Astrocyte (in vitro differentiated cells and primary cell): ENCODE results near the gene MEIOB. TPM values are rescaled to one million over a fixed set of nuclear protein-coding genes. Genes with fewer than 3 reads are reported as not detected.

Source experiments
- DNase-seq: peaks from one replicate; pipeline ENCODE4 v3.0.0-alpha.2; 2010; ENCODE audit warnings: low read depth
- FAIRE-seq: peaks from 2 replicates; lab custom pipeline; 2011; peaks lifted over from hg19 to GRCh38; lab: Jason Lieb, UNC
- H2AFZ ChIP-seq: 2 replicates; pipeline ENCODE4 v1.6.0; 2012; ENCODE audit warnings: low read depth, low read length, inconsistent platforms
- H3K27ac ChIP-seq: 2 replicates; pipeline ENCODE4 v1.5.1; 2011; ENCODE audit warnings: low read depth, low read length, inconsistent platforms
- H3K27me3 ChIP-seq: 2 replicates; pipeline ENCODE4 v1.6.0; 2011; ENCODE audit warnings: low read length, inconsistent platforms; ENCODE audit not compliant: insufficient read depth
- H3K36me3 ChIP-seq: 2 replicates; pipeline ENCODE4 v1.5.1; 2011; ENCODE audit warnings: low read length, inconsistent platforms; ENCODE audit not compliant: insufficient read depth
- H3K4me1 ChIP-seq: 2 replicates; pipeline ENCODE4 v1.5.1; 2011; ENCODE audit warnings: low read length, inconsistent platforms; ENCODE audit not compliant: insufficient read depth
- H3K4me2 ChIP-seq: 2 replicates; pipeline ENCODE4 v1.6.0; 2012; ENCODE audit warnings: low read length, inconsistent platforms
- H3K4me3 ChIP-seq: 2 replicates; pipeline ENCODE4 v1.5.1; 2011; ENCODE audit warnings: low read depth, mild to moderate bottlenecking, low read length, inconsistent platforms; ENCODE audit not compliant: insufficient read depth
- H3K79me2 ChIP-seq: 2 replicates; pipeline ENCODE4 v1.6.0; 2012; ENCODE audit warnings: mild to moderate bottlenecking, low read length, inconsistent platforms; ENCODE audit not compliant: insufficient read depth
- H3K9ac ChIP-seq: 2 replicates; pipeline ENCODE4 v1.6.0; 2012; ENCODE audit warnings: mild to moderate bottlenecking, low read length, inconsistent platforms
- H3K9me3 ChIP-seq: 2 replicates; pipeline ENCODE4 v1.5.1; 2012; ENCODE audit warnings: low read depth, mild to moderate bottlenecking, low read length, inconsistent platforms; ENCODE audit not compliant: insufficient read depth
- H4K20me1 ChIP-seq: 2 replicates; pipeline ENCODE4 v1.6.0; 2012; ENCODE audit warnings: low read length, inconsistent platforms; ENCODE audit not compliant: insufficient read depth
- H3K27ac Mint-ChIP-seq: one replicate; pipeline ENCODE4 v1.8.0; 2021; ENCODE audit warnings: mild to moderate bottlenecking, mixed read lengths; ENCODE audit not compliant: unreplicated experiment
- H3K27me3 Mint-ChIP-seq: one replicate; pipeline ENCODE4 v1.8.0; 2021; ENCODE audit warnings: low read depth, mixed read lengths; ENCODE audit not compliant: unreplicated experiment
- H3K36me3 Mint-ChIP-seq: one replicate; pipeline ENCODE4 v1.8.0; 2021; ENCODE audit warnings: low read depth, mixed read lengths; ENCODE audit not compliant: unreplicated experiment
- H3K4me1 Mint-ChIP-seq: one replicate; pipeline ENCODE4 v1.8.0; 2021; ENCODE audit warnings: low read depth, mixed read lengths; ENCODE audit not compliant: unreplicated experiment
- H3K4me3 Mint-ChIP-seq: one replicate; pipeline ENCODE4 v1.8.0; 2021; ENCODE audit warnings: mild to moderate bottlenecking, moderate library complexity, mixed read lengths; ENCODE audit not compliant: unreplicated experiment
- H3K9me3 Mint-ChIP-seq: one replicate; pipeline ENCODE4 v1.8.0; 2021; ENCODE audit warnings: mild to moderate bottlenecking, mixed read lengths; ENCODE audit not compliant: unreplicated experiment
- CTCF ChIP-seq: IDR thresholded peaks from 2 replicates; pipeline ENCODE4 v1.5.1; 2011; ENCODE audit warnings: low read depth, mild to moderate bottlenecking, inconsistent platforms, low read length, moderate library complexity; ENCODE audit not compliant: insufficient read depth
- EZH2 ChIP-seq: IDR thresholded peaks from 2 replicates; pipeline ENCODE4 v1.6.1; 2012; ENCODE audit warnings: mild to moderate bottlenecking, low read length, inconsistent platforms; ENCODE audit not compliant: insufficient read depth
- total RNA-seq: library from RNA; stranded (reverse); gene quantifications from 2 replicates; pipeline ENCODE4 v1.2.1, GENCODE V29; 2021

MEIOB gene
- total RNA-seq, 1 donor from 2014 or later: 0.16 TPM

- Histone ChIP-seq H3K4me1 (no peaks in the 10 kb centered on the region), H3K36me3 (no peaks in the 10 kb centered on the region)
- no peak for DNase-seq
Observed at GRCh38 chr16:1792836-1793577, 79.0 kb downstream of the MEIOB start.

GRCh38 chr16:1791943-1792812, 79.8 kb downstream of the MEIOB start:
- Histone ChIP-seq H3K79me2 (peaks cover 11% of the 10 kb centered on the region), H3K36me3 (no peaks in the 10 kb centered on the region), H3K4me2 (no peak overlapping the region), H3K9ac (no peak overlapping the region), H3K9me3 (no peaks in the 10 kb centered on the region), H3K4me3 (no peak overlapping the region), H3K4me1 (no peaks in the 10 kb centered on the region), H3K27ac (no peak overlapping the region), H4K20me1 (peaks cover 6% of the 10 kb centered on the region), H2AFZ (no peak overlapping the region), H3K27me3 (no peaks in the 10 kb centered on the region)
- H3K4me3 Mint-ChIP-seq: no peak overlapping the region
- H3K27ac Mint-ChIP-seq: no peak overlapping the region
- DNase-seq (no peak), FAIRE-seq (no peak)
- peaks cover 2% of the 10 kb centered on the region for H3K9me3 Mint-ChIP-seq
- no peaks in the 10 kb centered on the region for H3K4me1 Mint-ChIP-seq
- no peak for TF ChIP-seq EZH2
- no peak for TF ChIP-seq CTCF
- no peaks in the 10 kb centered on the region for H3K27me3 Mint-ChIP-seq
- peaks cover 5% of the 10 kb centered on the region for H3K36me3 Mint-ChIP-seq

More at GRCh38 chr16:1792836-1793577, 79.0 kb downstream of the MEIOB start:
- H2AFZ ChIP-seq: no peak overlapping the region
- Mint-ChIP-seq H3K36me3 (peaks cover 7% of the 10 kb centered on the region), H3K4me3 (no peak overlapping the region), H3K4me1 (no peaks in the 10 kb centered on the region), H3K27ac (no peak overlapping the region), H3K27me3 (no peaks in the 10 kb centered on the region), H3K9me3 (peaks cover 8% of the 10 kb centered on the region)
- H3K4me2 ChIP-seq: no peak overlapping the region
- H3K79me2 ChIP-seq: peaks cover 2% of the 10 kb centered on the region
- TF ChIP-seq EZH2 (no peak), CTCF (no peak)
- H4K20me1 ChIP-seq: no peaks in the 10 kb centered on the region
- H3K9ac ChIP-seq: no peak overlapping the region
- H3K27ac ChIP-seq: no peak overlapping the region
- no peaks in the 10 kb centered on the region for H3K27me3 ChIP-seq
- H3K9me3 ChIP-seq: peaks cover 2% of the 10 kb centered on the region
- no peak for FAIRE-seq
- H3K4me3 ChIP-seq: no peak overlapping the region
